H1 (cell line): Measurements from ENCODE around the gene APP. TPM values are rescaled to one million over a fixed set of nuclear protein-coding genes. Genes with fewer than 3 reads are reported as not detected.

Experiments
- CEBPB ChIP-seq: IDR thresholded peaks from 2 replicates; pipeline ENCODE4 v1.6.1; 2012; ENCODE audit warnings: low read depth, low read length
- EGR1 ChIP-seq: IDR thresholded peaks from 2 replicates; pipeline ENCODE4 v1.6.1; 2011; ENCODE audit warnings: low read depth, low read length, borderline replicate concordance
- EP300 ChIP-seq, 2 experiments: IDR thresholded peaks; 1 replicate in 1 of 2; 2 replicates in 1 of 2; pipeline ENCODE4 v1.6.1; 2011 to 2012; ENCODE audit warnings: low read depth in 2 of 2, low read length in 2 of 2, mild to moderate bottlenecking in 2 of 2, borderline replicate concordance in 1 of 2, inconsistent platforms in 1 of 2, moderate library complexity in 1 of 2
- KDM5A ChIP-seq: fragments of 200-600 bp; IDR thresholded peaks from 2 replicates; pipeline ENCODE4 v1.7.1; 2012; ENCODE audit warnings: mild to moderate bottlenecking, low read length, inconsistent platforms, mixed read lengths
- MAX ChIP-seq: IDR thresholded peaks from 2 replicates; pipeline ENCODE4 v1.6.1; 2012; ENCODE audit warnings: inconsistent platforms
- RXRA ChIP-seq: IDR thresholded peaks from 2 replicates; pipeline ENCODE4 v1.6.1; 2011; ENCODE audit warnings: low read depth, mild to moderate bottlenecking, low read length, moderate library complexity; ENCODE audit not compliant: insufficient read depth
- SIX5 ChIP-seq: IDR thresholded peaks from 2 replicates; pipeline ENCODE4 v1.6.1; 2011; ENCODE audit warnings: mild to moderate bottlenecking, low read depth, low read length
- TCF12 ChIP-seq: IDR thresholded peaks from 2 replicates; pipeline ENCODE4 v1.6.1; 2011; ENCODE audit warnings: low read depth, mild to moderate bottlenecking, low read length
- polyA plus RNA-seq, 7 experiments: library from polyadenylated mRNA; depleted of rRNA in 3 of 7; stranded (reverse) in 5 of 7; unstranded in 2 of 7; fragments of >200 nt in 5 of 7; fragments of 200-250 nt in 2 of 7; gene quantifications; 1 replicate in 5 of 7; 2 replicates in 1 of 7; 4 replicates in 1 of 7; pipeline versions ENCODE4 v1.2.1 to v1.2.3, GENCODE V29; 2011 to 2013; ENCODE audit warnings: missing spikeins in 2 of 7, mixed read lengths in 2 of 7
- total RNA-seq: library from RNA; stranded (reverse); fragmentation: NEBNext Ultra II Directional; extraction: Animal tissue kit (Norgen Biotek cat#: 25700); gene quantifications from 2 replicates; pipeline ENCODE4 v1.2.1, GENCODE V29; 2021

Gene APP
- total and polyA plus RNA-seq, 2 of the 8 experiments (the other 6 are each of a cell fraction or from before 2014, with no cell fraction given): 375 to 551 TPM

GRCh38 chr21:25934771-25935224 is 235.8 kb downstream of the APP start (continued):
- TF ChIP-seq KDM5A (no peak), RXRA (no peak), EGR1 (no peak), MAX (no peak), EP300 (IDR thresholded peaks at IDR 0.05; ENCODE audit: borderline replicate concordance in 1 of 2, low read depth in 2 of 2, low read length in 2 of 2) (no peak), SIX5 (no peak), CEBPB (no peak), TCF12 (no peak)
